Suprapubic skin (tissue), 4 donors: ENCODE data around the gene SLC30A3. TPM values are rescaled to one million over a fixed set of nuclear protein-coding genes. Genes with fewer than 3 reads are reported as not detected.

Experiments
- DNase-seq, 2 donors: peaks; one replicate each; pipeline ENCODE4 v3.0.0-alpha.2; 2019; ENCODE audit warnings: low spot score in 2 of 2
- H3K27ac ChIP-seq: fragments of 200-600 bp; sonication (generic); one replicate; pipeline ENCODE4 v1.5.1; 2019
- H3K27me3 ChIP-seq: fragments of 200-600 bp; sonication (generic); one replicate; pipeline ENCODE4 v1.5.1; 2019
- H3K36me3 ChIP-seq: fragments of 200-600 bp; sonication (generic); one replicate; pipeline ENCODE4 v1.5.1; 2019
- H3K4me1 ChIP-seq: fragments of 200-600 bp; sonication (generic); one replicate; pipeline ENCODE4 v1.5.1; 2019
- H3K4me3 ChIP-seq: fragments of 200-600 bp; sonication (generic); one replicate; pipeline ENCODE4 v1.5.1; 2019; ENCODE audit warnings: mild to moderate bottlenecking
- H3K9me3 ChIP-seq: fragments of 200-600 bp; sonication (generic); one replicate; pipeline ENCODE4 v1.5.1; 2019
- EP300 ChIP-seq: sonication (generic); formaldehyde crosslinking; IDR thresholded peaks from one replicate; pipeline ENCODE4 v1.6.1; 2017; ENCODE audit warnings: antibody characterized with exemption
- POLR2A ChIP-seq, 2 donors: fragments of 450-650 bp; IDR thresholded peaks; one replicate each; pipeline ENCODE4 v1.6.1; 2017; ENCODE audit warnings: antibody characterized with exemption in 2 of 2, mild to moderate bottlenecking in 2 of 2, moderate library complexity in 2 of 2
- POLR2AphosphoS5 ChIP-seq, 3 donors: sonication (generic); formaldehyde crosslinking; IDR thresholded peaks; one replicate each; pipeline ENCODE4 v1.6.1; 2017; ENCODE audit warnings: antibody characterized with exemption in 3 of 3
- WGBS: methylation state at CpG from one replicate; pipeline ENCODE4 v1.1.5; 2018; 5-methylcytosine and 5-hydroxymethylcytosine counted together
- total RNA-seq, 4 donors: library from RNA; depleted of rRNA; stranded (reverse); fragments of >200 nt; gene quantifications; one replicate each; pipeline ENCODE4 v1.1.0, GENCODE V29; 2016
- TF ChIP-seq, protein P1 (sequence below), 2 donors: fragments of 200-600 bp in 1 of 2; fragments of 450-650 bp in 1 of 2; sonication (generic) in 1 of 2; IDR thresholded peaks; one replicate each; pipeline ENCODE4 v1.5.1; 2016 to 2019; ENCODE audit warnings: antibody characterized with exemption in 2 of 2, mild to moderate bottlenecking in 1 of 2, moderate library complexity in 1 of 2

SLC30A3 gene
- total RNA-seq, 4 donors from 2014 or later: not detected

DNA sequence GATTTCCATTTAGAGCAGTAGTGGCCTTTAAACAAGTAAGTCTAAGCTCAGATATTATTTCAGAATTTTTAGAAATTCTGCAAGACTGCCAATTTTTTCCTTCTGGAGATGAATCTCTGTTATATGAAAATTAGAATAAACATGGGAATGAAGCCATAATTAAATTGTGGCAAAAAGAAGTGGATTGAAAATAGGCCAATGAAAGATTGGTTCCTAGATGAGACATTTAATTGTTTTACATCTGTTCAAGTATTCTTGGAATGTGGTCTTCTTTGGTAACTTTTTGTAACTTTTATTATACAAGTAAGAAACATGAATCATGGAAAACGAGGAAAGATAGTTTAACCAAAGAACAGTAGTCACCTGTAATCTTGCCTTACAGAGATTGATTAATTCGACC, 35.3 kb downstream of the SLC30A3 start:
- no peaks in the 10 kb centered on the region for H3K9me3 ChIP-seq
- no peak for DNase-seq
- H3K27ac ChIP-seq: no peak overlapping the region
- no peaks in the 10 kb centered on the region for H3K27me3 ChIP-seq
- no peaks in the 10 kb centered on the region for H3K4me1 ChIP-seq
- no peak for TF ChIP-seq EP300
- no peak for TF ChIP-seq POLR2A (IDR thresholded peaks at IDR 0.05)
- TF ChIP-seq, protein P1, sequence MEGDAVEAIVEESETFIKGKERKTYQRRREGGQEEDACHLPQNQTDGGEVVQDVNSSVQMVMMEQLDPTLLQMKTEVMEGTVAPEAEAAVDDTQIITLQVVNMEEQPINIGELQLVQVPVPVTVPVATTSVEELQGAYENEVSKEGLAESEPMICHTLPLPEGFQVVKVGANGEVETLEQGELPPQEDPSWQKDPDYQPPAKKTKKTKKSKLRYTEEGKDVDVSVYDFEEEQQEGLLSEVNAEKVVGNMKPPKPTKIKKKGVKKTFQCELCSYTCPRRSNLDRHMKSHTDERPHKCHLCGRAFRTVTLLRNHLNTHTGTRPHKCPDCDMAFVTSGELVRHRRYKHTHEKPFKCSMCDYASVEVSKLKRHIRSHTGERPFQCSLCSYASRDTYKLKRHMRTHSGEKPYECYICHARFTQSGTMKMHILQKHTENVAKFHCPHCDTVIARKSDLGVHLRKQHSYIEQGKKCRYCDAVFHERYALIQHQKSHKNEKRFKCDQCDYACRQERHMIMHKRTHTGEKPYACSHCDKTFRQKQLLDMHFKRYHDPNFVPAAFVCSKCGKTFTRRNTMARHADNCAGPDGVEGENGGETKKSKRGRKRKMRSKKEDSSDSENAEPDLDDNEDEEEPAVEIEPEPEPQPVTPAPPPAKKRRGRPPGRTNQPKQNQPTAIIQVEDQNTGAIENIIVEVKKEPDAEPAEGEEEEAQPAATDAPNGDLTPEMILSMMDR (IDR thresholded peaks at IDR 0.05): no peak
- TF ChIP-seq POLR2AphosphoS5 (IDR thresholded peaks at IDR 0.05): no peak
- no peak overlapping the region for H3K4me3 ChIP-seq
- peaks cover 98% of the 10 kb centered on the region for H3K36me3 ChIP-seq
- 83% methylated on average over 2 of the region's 2 CpGs for WGBS

DNA sequence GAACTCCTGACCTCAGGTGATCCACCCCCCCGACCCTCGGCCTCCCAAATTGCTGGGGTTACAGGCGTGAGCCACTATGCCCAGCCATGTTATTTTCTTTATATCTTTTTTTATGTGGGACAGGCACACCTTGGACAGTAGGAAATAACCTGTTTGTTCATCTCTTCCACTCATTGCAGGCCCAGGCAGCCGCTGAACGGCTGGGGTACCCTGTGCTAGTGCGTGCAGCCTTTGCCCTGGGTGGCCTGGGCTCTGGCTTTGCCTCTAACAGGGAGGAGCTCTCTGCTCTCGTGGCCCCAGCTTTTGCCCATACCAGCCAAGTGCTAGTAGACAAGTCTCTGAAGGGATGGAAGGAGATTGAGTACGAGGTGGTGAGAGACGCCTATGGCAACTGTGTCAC, 37.3 kb downstream of the SLC30A3 start:
- Histone ChIP-seq H3K4me1 (no peaks in the 10 kb centered on the region), H3K27me3 (no peaks in the 10 kb centered on the region), H3K27ac (no peak overlapping the region), H3K4me3 (no peak overlapping the region), H3K9me3 (no peaks in the 10 kb centered on the region), H3K36me3 (peaks cover 87% of the 10 kb centered on the region)
- no peak for DNase-seq
- 96% methylated on average over 8 of the region's 9 CpGs for WGBS
- no peak for TF ChIP-seq EP300

DNA sequence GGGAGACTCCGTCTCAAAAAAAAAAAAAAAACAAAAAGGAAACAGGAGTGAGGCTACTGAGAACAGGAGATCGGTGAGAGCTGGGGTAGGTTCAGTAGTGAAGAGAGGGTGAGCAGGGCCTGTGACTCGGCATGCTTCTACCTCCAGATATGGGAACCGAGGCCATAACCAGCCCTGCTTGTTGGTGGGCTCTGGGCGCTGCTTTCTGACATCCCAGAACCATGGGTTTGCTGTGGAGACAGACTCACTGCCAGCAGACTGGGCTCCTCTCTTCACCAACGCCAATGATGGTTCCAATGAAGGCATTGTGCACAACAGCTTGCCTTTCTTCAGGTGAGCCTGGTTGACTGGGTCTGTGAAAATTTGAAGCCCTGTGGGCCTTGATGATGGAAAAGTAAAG, 39.4 kb downstream of the SLC30A3 start:
- Histone ChIP-seq H3K27ac (no peak overlapping the region), H3K4me3 (no peak overlapping the region), H3K27me3 (no peaks in the 10 kb centered on the region), H3K4me1 (peaks cover 2% of the 10 kb centered on the region), H3K36me3 (peaks cover 72% of the 10 kb centered on the region), H3K9me3 (no peaks in the 10 kb centered on the region)
- TF ChIP-seq EP300 (no peak), POLR2A (IDR thresholded peaks at IDR 0.05) (no peak), POLR2AphosphoS5 (IDR thresholded peaks at IDR 0.05) (no peak)
- TF ChIP-seq, protein P1 (IDR thresholded peaks at IDR 0.05): no peak
- 95% methylated on average over 6 of the region's 6 CpGs for WGBS
- DNase-seq: no peak

DNA sequence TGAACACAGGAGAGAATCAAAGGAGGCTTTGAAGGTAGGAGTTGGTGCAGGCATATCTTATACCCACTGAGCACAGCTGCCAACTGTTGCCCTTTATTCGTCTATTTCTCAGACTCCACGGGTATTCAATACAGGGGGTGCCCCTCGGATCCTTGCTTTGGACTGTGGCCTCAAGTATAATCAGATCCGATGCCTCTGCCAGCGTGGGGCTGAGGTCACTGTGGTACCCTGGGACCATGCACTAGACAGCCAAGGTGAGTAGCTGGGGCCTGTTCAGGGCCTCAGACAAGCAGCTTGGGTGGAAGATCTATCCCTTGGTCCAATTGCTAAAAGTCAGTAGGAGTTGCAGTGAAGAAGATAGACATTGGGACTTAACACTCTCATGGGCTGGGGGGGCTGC, 40.4 kb downstream of the SLC30A3 start:
- TF ChIP-seq POLR2AphosphoS5 (IDR thresholded peaks at IDR 0.05): no peak
- 98% methylated on average over 5 of the region's 5 CpGs for WGBS
- Histone ChIP-seq H3K4me1 (peaks cover 12% of the 10 kb centered on the region), H3K27me3 (no peaks in the 10 kb centered on the region), H3K36me3 (peaks cover 62% of the 10 kb centered on the region), H3K4me3 (no peak overlapping the region), H3K9me3 (no peaks in the 10 kb centered on the region), H3K27ac (no peak overlapping the region)
- DNase-seq: no peak

DNA sequence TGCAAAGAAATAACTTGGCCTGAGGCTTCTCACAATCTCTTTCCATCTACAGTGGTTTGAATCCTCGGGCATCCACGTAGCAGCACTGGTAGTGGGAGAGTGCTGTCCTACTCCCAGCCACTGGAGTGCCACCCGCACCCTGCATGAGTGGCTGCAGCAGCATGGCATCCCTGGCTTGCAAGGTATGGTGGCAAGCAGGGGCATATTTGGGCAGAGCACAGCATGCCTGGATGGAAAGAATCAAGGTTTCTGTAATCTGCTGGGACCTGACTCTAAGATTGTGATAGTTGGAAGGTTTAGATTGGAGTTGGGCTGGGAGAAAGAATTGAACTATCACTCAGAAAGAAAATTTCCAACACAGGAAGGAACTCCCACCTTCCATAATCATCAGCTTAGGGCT, 41.7 kb downstream of the SLC30A3 start:
- 68% methylated on average over 3 of the region's 3 CpGs for WGBS
- no peak overlapping the region for H3K4me3 ChIP-seq
- DNase-seq: no peak
- H3K9me3 ChIP-seq: no peaks in the 10 kb centered on the region
- H3K36me3 ChIP-seq: peaks cover 50% of the 10 kb centered on the region
- H3K4me1 ChIP-seq: peaks cover 22% of the 10 kb centered on the region
- no peak overlapping the region for H3K27ac ChIP-seq
- no peaks in the 10 kb centered on the region for H3K27me3 ChIP-seq
- no peak for TF ChIP-seq EP300
- TF ChIP-seq, protein P1 (IDR thresholded peaks at IDR 0.05): no peak
- no peak for TF ChIP-seq POLR2A (IDR thresholded peaks at IDR 0.05)
- TF ChIP-seq POLR2AphosphoS5 (IDR thresholded peaks at IDR 0.05): no peak

DNA sequence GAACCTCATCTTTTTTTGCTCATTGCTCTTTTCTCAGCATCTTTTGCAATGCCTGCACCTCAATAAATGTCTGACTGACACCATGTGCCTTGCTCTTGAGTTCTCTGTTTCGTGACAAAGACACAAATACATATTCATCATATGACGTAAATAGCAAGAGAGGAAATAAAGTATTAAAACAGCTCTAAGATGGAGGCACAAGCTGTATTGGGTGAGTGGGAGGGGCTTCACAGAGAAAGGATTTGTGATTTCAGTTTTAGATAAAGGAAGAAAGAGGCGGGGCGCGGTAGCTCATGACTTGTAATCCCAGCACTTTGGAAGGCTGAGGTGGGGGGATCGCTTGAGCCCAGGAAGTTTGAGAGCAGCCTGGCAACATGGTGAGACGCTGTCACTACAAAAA, 42.8 kb downstream of the SLC30A3 start:
- H3K4me3 ChIP-seq: no peak overlapping the region
- H3K27me3 ChIP-seq: no peaks in the 10 kb centered on the region
- TF ChIP-seq POLR2A (IDR thresholded peaks at IDR 0.05): no peak
- no peak for TF ChIP-seq POLR2AphosphoS5 (IDR thresholded peaks at IDR 0.05)
- TF ChIP-seq, protein P1 (IDR thresholded peaks at IDR 0.05): no peak
- no peak for TF ChIP-seq EP300
- peaks cover 22% of the 10 kb centered on the region for H3K4me1 ChIP-seq
- DNase-seq: no peak
- WGBS: 94% methylated on average over 7 of the region's 7 CpGs
- H3K9me3 ChIP-seq: no peaks in the 10 kb centered on the region
- H3K36me3 ChIP-seq: peaks cover 47% of the 10 kb centered on the region
- no peak overlapping the region for H3K27ac ChIP-seq
